HepG2 (cell line): ENCODE measurements around the gene DNM3. TPM values are rescaled to one million over a fixed set of nuclear protein-coding genes. Genes with fewer than 3 reads are reported as not detected.

ENCODE experiments used
- BCL3 ChIP-seq: sonication (generic); formaldehyde crosslinking; IDR thresholded peaks from 2 replicates; pipeline ENCODE4 v1.5.1; 2020; ENCODE audit warnings: mild to moderate bottlenecking, missing genetic modification reagents, moderate library complexity
- CEBPG ChIP-seq: IDR thresholded peaks from 2 replicates; pipeline ENCODE4 v1.6.1; 2016
- ELF1 ChIP-seq: sonication (generic); formaldehyde crosslinking; IDR thresholded peaks from 2 replicates; pipeline ENCODE4 v1.4.0; 2020; ENCODE audit warnings: missing genetic modification reagents
- FOSL1 ChIP-seq: sonication (generic); formaldehyde crosslinking; IDR thresholded peaks from 2 replicates; pipeline ENCODE4 v1.9.0; 2021; ENCODE audit warnings: missing genetic modification reagents, borderline replicate concordance
- FOXP1 ChIP-seq, 2 experiments: fragments of 450-650 bp in 1 of 2; IDR thresholded peaks; 2 replicates each; pipeline ENCODE4 v1.6.1; 2017 to 2018; ENCODE audit warnings: antibody characterized with exemption in 1 of 2
- GATA4 ChIP-seq: sonication (generic); IDR thresholded peaks from 2 replicates; pipeline ENCODE4 v1.6.1; 2016; ENCODE audit warnings: antibody characterized with exemption, low read depth, borderline replicate concordance
- HDAC6 ChIP-seq: fragments of 200-600 bp; sonication (generic); IDR thresholded peaks from 2 replicates; pipeline ENCODE4 v1.7.0; 2017; ENCODE audit warnings: mild to moderate bottlenecking, antibody characterized with exemption, low read length, low read depth
- JUN ChIP-seq: sonication (generic); formaldehyde crosslinking; IDR thresholded peaks from 2 replicates; pipeline ENCODE4 v1.4.0; 2020; ENCODE audit warnings: mild to moderate bottlenecking, missing genetic modification reagents
- MTF1 ChIP-seq: sonication (generic); formaldehyde crosslinking; IDR thresholded peaks from 2 replicates; pipeline ENCODE4 v1.5.0; 2020; ENCODE audit warnings: missing genetic modification reagents
- MYPOP ChIP-seq: sonication (generic); formaldehyde crosslinking; IDR thresholded peaks from 2 replicates; pipeline ENCODE4 v1.8.1; 2023; ENCODE audit warnings: mild to moderate bottlenecking, moderate library complexity, missing genetic modification reagents
- NFATC3 ChIP-seq: sonication (generic); formaldehyde crosslinking; IDR thresholded peaks from 2 replicates; pipeline ENCODE4 v1.5.1; 2020; ENCODE audit warnings: mild to moderate bottlenecking, missing genetic modification reagents
- NRL ChIP-seq: sonication (generic); formaldehyde crosslinking; IDR thresholded peaks from 2 replicates; pipeline ENCODE4 v1.5.0; 2020; ENCODE audit warnings: missing genetic modification reagents, mild to moderate bottlenecking, moderate library complexity, borderline replicate concordance
- PAF1 ChIP-seq: IDR thresholded peaks from 2 replicates; pipeline ENCODE4 v1.6.1; 2016; ENCODE audit warnings: missing genetic modification reagents, missing compliant biosample characterization
- REXO4 ChIP-seq: sonication (generic); formaldehyde crosslinking; IDR thresholded peaks from 2 replicates; pipeline ENCODE4 v1.8.0; 2022; ENCODE audit warnings: missing genetic modification reagents, mild to moderate bottlenecking, borderline replicate concordance
- RFX1 ChIP-seq: fragments of 450-650 bp; IDR thresholded peaks from 2 replicates; pipeline ENCODE4 v1.6.1; 2017
- RFXANK ChIP-seq: IDR thresholded peaks from 2 replicates; pipeline ENCODE4 v1.6.1; 2016
- SRF ChIP-seq: IDR thresholded peaks from 2 replicates; pipeline ENCODE4 v1.6.1; 2011; ENCODE audit warnings: mild to moderate bottlenecking, low read depth, low read length, moderate library complexity
- SYNCRIP ChIP-seq: fragments of 200-400 bp; formaldehyde crosslinking; IDR thresholded peaks from 2 replicates; pipeline ENCODE4 v1.6.1; 2018; ENCODE audit warnings: mild to moderate bottlenecking, low read depth, low read length; ENCODE audit not compliant: insufficient read depth
- U2AF2 ChIP-seq: fragments of 200-400 bp; formaldehyde crosslinking; IDR thresholded peaks from 2 replicates; pipeline ENCODE4 v1.6.1; 2017; ENCODE audit warnings: low read depth, mild to moderate bottlenecking, low read length
- ZBTB38 ChIP-seq: sonication (generic); formaldehyde crosslinking; IDR thresholded peaks from 2 replicates; pipeline ENCODE4 v1.5.1; 2020; ENCODE audit warnings: mild to moderate bottlenecking, missing genetic modification reagents
- ZMAT3 ChIP-seq: sonication (generic); formaldehyde crosslinking; conservative IDR thresholded peaks from 2 replicates; pipeline ENCODE4 v1.7.0; 2021; ENCODE audit warnings: missing genetic modification reagents
- ZNF234 ChIP-seq: sonication (generic); formaldehyde crosslinking; conservative IDR thresholded peaks from 2 replicates; pipeline ENCODE4 v1.5.1; 2020; ENCODE audit warnings: mild to moderate bottlenecking, missing genetic modification reagents
- ZNF292 ChIP-seq: sonication (generic); formaldehyde crosslinking; IDR thresholded peaks from 2 replicates; pipeline ENCODE4 v1.8.1; 2022; ENCODE audit warnings: mild to moderate bottlenecking, low read depth, missing genetic modification reagents, borderline replicate concordance
- ZNF337 ChIP-seq: sonication (generic); formaldehyde crosslinking; IDR thresholded peaks from 2 replicates; pipeline ENCODE4 v1.5.1; 2020; ENCODE audit warnings: missing genetic modification reagents, low read depth, mild to moderate bottlenecking, borderline replicate concordance
- ZNF383 ChIP-seq: sonication (generic); formaldehyde crosslinking; IDR thresholded peaks from 2 replicates; pipeline ENCODE4 v1.4.0; 2020; ENCODE audit warnings: missing genetic modification reagents, mild to moderate bottlenecking, borderline replicate concordance
- ZNF430 ChIP-seq: sonication (generic); formaldehyde crosslinking; IDR thresholded peaks from 2 replicates; pipeline ENCODE4 v1.9.0; 2021; ENCODE audit warnings: mild to moderate bottlenecking, missing genetic modification reagents
- ZNF510 ChIP-seq: sonication (generic); formaldehyde crosslinking; IDR thresholded peaks from 2 replicates; pipeline ENCODE4 v1.4.0; 2020; ENCODE audit warnings: low read depth, mild to moderate bottlenecking, missing genetic modification reagents
- ZNF614 ChIP-seq: IDR thresholded peaks from 2 replicates; pipeline ENCODE4 v1.6.1; 2018; ENCODE audit warnings: missing biosample characterization, missing genetic modification reagents, inconsistent platforms, borderline replicate concordance
- ZNF652 ChIP-seq: IDR thresholded peaks from 2 replicates; pipeline ENCODE4 v1.6.1; 2016; ENCODE audit warnings: low read depth, borderline replicate concordance
- ZNF660 ChIP-seq: sonication (generic); formaldehyde crosslinking; IDR thresholded peaks from 2 replicates; pipeline ENCODE4 v1.5.1; 2020; ENCODE audit warnings: mild to moderate bottlenecking, low read depth, missing genetic modification reagents, borderline replicate concordance
- ZSCAN12 ChIP-seq: sonication (generic); formaldehyde crosslinking; IDR thresholded peaks from 2 replicates; pipeline ENCODE4 v1.9.0; 2021; ENCODE audit warnings: mild to moderate bottlenecking, missing genetic modification reagents
- polyA plus RNA-seq, 8 experiments: library from polyadenylated mRNA; depleted of rRNA in 3 of 8; stranded (reverse) in 7 of 8; unstranded in 1 of 8; fragments of >200 nt; fragmentation: Illumina TruSeq in 4 of 8; extraction: Trizol in 4 of 8; gene quantifications; 2 replicates each; pipeline versions ENCODE4 v1.2.1 to v1.2.3, GENCODE V29; 2011 to 2016; ENCODE audit warnings: low read depth in 4 of 8, missing spikeins in 1 of 8, mixed read lengths in 1 of 8; ENCODE audit not compliant: insufficient read depth in 1 of 8
- total RNA-seq, 5 experiments: library from RNA; depleted of rRNA; stranded (reverse); fragments of >200 nt; fragmentation: Illumina TruSeq; extraction: Trizol; gene quantifications; 2 replicates each; pipeline ENCODE4 v1.2.3, GENCODE V29; 2016; ENCODE audit warnings: low read depth in 1 of 5

Gene DNM3
- total and polyA plus RNA-seq, 2 of the 13 experiments (the other 11 are each of a cell fraction or from before 2014, with no cell fraction given) = 0.05 TPM; not detected in 1

DNA sequence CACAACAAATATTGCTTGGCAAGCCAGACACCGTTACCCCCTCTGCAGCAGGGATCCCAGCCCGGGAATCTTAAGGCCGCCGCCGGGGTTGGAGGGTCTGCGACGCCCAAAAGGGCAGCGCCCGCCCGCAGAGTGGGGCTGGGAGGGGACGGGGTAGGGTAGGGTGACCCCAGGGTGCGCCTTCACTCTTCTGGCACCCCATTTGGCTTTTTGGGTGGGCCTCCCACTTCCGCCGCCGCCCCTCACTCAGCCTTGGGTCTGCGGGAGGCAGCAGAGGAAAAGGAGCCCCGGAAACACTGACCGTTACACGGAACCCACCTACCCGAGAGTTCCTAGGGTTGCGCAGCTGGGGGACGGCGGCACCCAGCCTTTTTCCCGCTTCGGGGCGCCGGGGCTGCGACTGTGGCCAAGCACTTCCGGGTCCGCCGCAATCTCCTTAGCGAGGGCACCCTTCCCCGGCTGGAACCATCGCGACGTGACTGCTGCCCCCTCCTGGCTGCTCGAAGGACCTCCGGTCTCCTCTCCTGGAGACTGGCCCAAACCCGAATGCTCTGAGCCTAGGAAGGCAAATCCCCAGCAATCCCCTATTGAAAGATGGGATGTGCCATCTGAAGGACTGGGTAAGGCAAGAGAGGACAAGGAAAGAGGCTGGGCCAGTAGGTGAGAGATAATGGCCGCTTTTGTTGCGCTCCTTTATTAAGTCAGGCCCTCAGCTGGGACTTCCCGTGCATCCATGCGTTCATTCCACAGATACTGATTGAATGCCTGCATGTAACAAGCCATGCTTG lies 602.6 kb downstream of the DNM3 start, which contains the start of gene PIGC (continued):
- peak; percentile 91 for TF ChIP-seq BCL3 (CRISPR knock-in tag)
- TF ChIP-seq ZNF383 (CRISPR knock-in tag) = no peak
- TF ChIP-seq ZNF652 (CRISPR knock-in tag) = peak; percentile 37; the same call in 1 of the 2 replicates
- TF ChIP-seq ZSCAN12 = no peak
- TF ChIP-seq ZNF660 = no peak
- TF ChIP-seq ZNF234 = no peak; the same call in 1 of the 2 replicates
- 0 out of 2 replicates have a peak, but pooled peaks have one; percentile 26 for TF ChIP-seq MYPOP
- no peak for TF ChIP-seq U2AF2
- TF ChIP-seq HDAC6 = no peak
- 0 out of 2 replicates have a peak, but pooled peaks have one; percentile 47 for TF ChIP-seq RFXANK (CRISPR knock-in tag)
- TF ChIP-seq RFX1 = no peak
- peak; percentile 90 for TF ChIP-seq ZBTB38 (CRISPR knock-in tag)
- TF ChIP-seq ZNF337 (CRISPR knock-in tag) = 0 out of 2 replicates have a peak, but pooled peaks have one; percentile 82
- no peak for TF ChIP-seq FOXP1 (IDR thresholded peaks at IDR 0.05)
- TF ChIP-seq FOXP1 (CRISPR knock-in tag; IDR thresholded peaks at IDR 0.05) = peak; percentile 22; the same call in 1 of the 2 replicates
- TF ChIP-seq ZNF614 (CRISPR knock-in tag) = peak; percentile 35; the same call in 1 of the 2 replicates
- 0 out of 2 replicates have a peak, but pooled peaks have one; percentile 36 for TF ChIP-seq ZMAT3 (CRISPR knock-in tag)
- TF ChIP-seq SRF = no peak
- TF ChIP-seq MTF1 (CRISPR knock-in tag) = no peak
- peak; percentile 80; the same call in 1 of the 2 replicates for TF ChIP-seq ZNF510 (CRISPR knock-in tag)
- TF ChIP-seq REXO4 (CRISPR knock-in tag) = no peak
- no peak for TF ChIP-seq FOSL1 (CRISPR knock-in tag)
- TF ChIP-seq PAF1 (CRISPR knock-in tag) = no peak
- TF ChIP-seq CEBPG (CRISPR knock-in tag) = 0 out of 2 replicates have a peak, but pooled peaks have one; percentile 26
- TF ChIP-seq NFATC3 (CRISPR knock-in tag) = 0 out of 2 replicates have a peak, but pooled peaks have one; percentile 54
- no peak for TF ChIP-seq GATA4
- TF ChIP-seq NRL = peak; percentile 85; the same call in 1 of the 2 replicates
- no peak for TF ChIP-seq SYNCRIP
- TF ChIP-seq ELF1 (CRISPR knock-in tag) = peak; percentile 99
- peak; percentile 89 for TF ChIP-seq ZNF430 (CRISPR knock-in tag)
- TF ChIP-seq JUN (CRISPR knock-in tag) = no peak; the same call in 1 of the 2 replicates
- peak; percentile 33; the same call in 1 of the 2 replicates for TF ChIP-seq ZNF292 (CRISPR knock-in tag)
